Breast epithelium (tissue), 3 donors: ENCODE measurements around the gene C10orf120.

Experiments used
- CTCF ChIP-seq, 3 donors: fragments of 450-650 bp; IDR thresholded peaks; one replicate each; pipeline ENCODE4 v1.5.1; 2016 to 2017; ENCODE audit warnings: antibody characterized with exemption in 3 of 3, mild to moderate bottlenecking in 3 of 3, moderate library complexity in 3 of 3
- POLR2A ChIP-seq: fragments of 450-650 bp; IDR thresholded peaks from one replicate; pipeline ENCODE4 v1.6.1; 2016; ENCODE audit warnings: antibody characterized with exemption, mild to moderate bottlenecking, moderate library complexity
- POLR2AphosphoS5 ChIP-seq, 3 donors: sonication (generic); formaldehyde crosslinking; IDR thresholded peaks; one replicate each; pipeline ENCODE4 v1.6.1; 2017; ENCODE audit warnings: antibody characterized with exemption in 3 of 3

GRCh38 chr10:122682522-122682921 is 17.1 kb downstream of the C10orf120 start:
- no peak for TF ChIP-seq POLR2A
- no peak for TF ChIP-seq CTCF (IDR thresholded peaks at IDR 0.05)
- no peak for TF ChIP-seq POLR2AphosphoS5 (IDR thresholded peaks at IDR 0.05)
